SK-N-SH treated with all-trans-retinoic acid at 6 μM for 48 hours (cell line): Measurements from ENCODE around the gene ARHGEF33.

Experiments used
- ATAC-seq: fragments of 200-7000 bp; cut with Tn5 transposase; 3 replicates; pipeline ENCODE4 v1.9.1; 2020; ENCODE audit warnings: mild to moderate bottlenecking, moderate library complexity
- BACH2 ChIP-seq: fragments of 250-450 bp; sonication (Bioruptor Pico); IDR thresholded peaks from 2 replicates; pipeline ENCODE4 v1.9.0; 2021; ENCODE audit warnings: mild to moderate bottlenecking, borderline replicate concordance
- CREB5 ChIP-seq: fragments of 250-450 bp; sonication (Bioruptor Pico); IDR thresholded peaks from 2 replicates; pipeline ENCODE4 v1.5.1; 2020; ENCODE audit warnings: low read depth, mild to moderate bottlenecking, moderate library complexity
- CSDC2 ChIP-seq: fragments of 250-450 bp; sonication (Bioruptor Pico); IDR thresholded peaks from 2 replicates; pipeline ENCODE4 v1.5.0; 2020; ENCODE audit warnings: mild to moderate bottlenecking, moderate library complexity
- CSRNP3 ChIP-seq: fragments of 250-450 bp; sonication (Bioruptor Pico); IDR thresholded peaks from 2 replicates; pipeline ENCODE4 v1.5.1; 2021; ENCODE audit warnings: mild to moderate bottlenecking, moderate library complexity
- ESRRG ChIP-seq: fragments of 250-450 bp; sonication (Bioruptor Pico); IDR thresholded peaks from 2 replicates; pipeline ENCODE4 v1.6.1; 2021; ENCODE audit warnings: mild to moderate bottlenecking
- ISL1 ChIP-seq: fragments of 250-450 bp; sonication (Bioruptor Pico); IDR thresholded peaks from 2 replicates; pipeline ENCODE4 v2.1.2; 2022; ENCODE audit warnings: mild to moderate bottlenecking, moderate library complexity
- OSR1 ChIP-seq: fragments of 250-450 bp; sonication (Bioruptor Pico); IDR thresholded peaks from 2 replicates; pipeline ENCODE4 v1.8.0; 2022; ENCODE audit warnings: moderate library complexity, mild to moderate bottlenecking, inconsistent platforms
- PATZ1 ChIP-seq: fragments of 250-450 bp; sonication (Bioruptor Pico); IDR thresholded peaks from 2 replicates; pipeline ENCODE4 v1.8.0; 2020; ENCODE audit warnings: mild to moderate bottlenecking, moderate library complexity, borderline replicate concordance
- POU6F1 ChIP-seq: fragments of 250-450 bp; sonication (Bioruptor Pico); IDR thresholded peaks from 2 replicates; pipeline ENCODE4 v1.8.0; 2021; ENCODE audit warnings: low read depth, mild to moderate bottlenecking, moderate library complexity, borderline replicate concordance
- PPARA ChIP-seq: fragments of 250-450 bp; sonication (Bioruptor Pico); IDR thresholded peaks from 2 replicates; pipeline ENCODE4 v1.5.0; 2020; ENCODE audit warnings: mild to moderate bottlenecking, borderline replicate concordance
- RARB ChIP-seq: fragments of 250-450 bp; sonication (Bioruptor Pico); IDR thresholded peaks from 2 replicates; pipeline ENCODE4 v1.8.0; 2021; ENCODE audit warnings: mild to moderate bottlenecking, moderate library complexity
- TCF4 ChIP-seq: fragments of 250-450 bp; sonication (Bioruptor Pico); IDR thresholded peaks from 2 replicates; pipeline ENCODE4 v1.8.0; 2021; ENCODE audit warnings: mild to moderate bottlenecking, moderate library complexity, borderline replicate concordance
- TOX ChIP-seq: fragments of 250-450 bp; sonication (Bioruptor Pico); IDR thresholded peaks from 2 replicates; pipeline ENCODE4 v1.8.0; 2021; ENCODE audit warnings: mild to moderate bottlenecking, moderate library complexity, borderline replicate concordance
- TSHZ2 ChIP-seq: fragments of 250-450 bp; sonication (Bioruptor Pico); IDR thresholded peaks from 2 replicates; pipeline ENCODE4 v1.5.0; 2020; ENCODE audit warnings: mild to moderate bottlenecking, moderate library complexity
- ZC3H10 ChIP-seq: fragments of 250-450 bp; sonication (Bioruptor Pico); IDR thresholded peaks from 2 replicates; pipeline ENCODE4 v1.5.1; 2021; ENCODE audit warnings: mild to moderate bottlenecking, moderate library complexity
- ZFP3 ChIP-seq: fragments of 250-450 bp; sonication (Bioruptor Pico); IDR thresholded peaks from 2 replicates; pipeline ENCODE4 v1.5.0; 2020; ENCODE audit warnings: mild to moderate bottlenecking, moderate library complexity
- ZNF565 ChIP-seq: fragments of 450-650 bp; formaldehyde crosslinking; conservative IDR thresholded peaks from 2 replicates; pipeline ENCODE4 v1.5.0; 2020; ENCODE audit warnings: low read depth, mild to moderate bottlenecking, moderate library complexity
- ZNF70 ChIP-seq: fragments of 450-650 bp; formaldehyde crosslinking; IDR thresholded peaks from 2 replicates; pipeline ENCODE4 v1.5.0; 2020; ENCODE audit warnings: mild to moderate bottlenecking, moderate library complexity
- ZNF8 ChIP-seq: fragments of 450-650 bp; formaldehyde crosslinking; IDR thresholded peaks from 2 replicates; pipeline ENCODE4 v1.5.0; 2020; ENCODE audit warnings: mild to moderate bottlenecking, moderate library complexity

The ARHGEF33 gene

GRCh38 chr2:38905251-38905650 lies 15.6 kb downstream of the ARHGEF33 start:
- TF ChIP-seq ISL1 (CRISPR knock-in tag) = no peak
- TF ChIP-seq BACH2 = no peak
- TF ChIP-seq ZC3H10 (CRISPR knock-in tag) = no peak
- no peak for TF ChIP-seq PATZ1 (CRISPR knock-in tag)
- TF ChIP-seq RARB (CRISPR knock-in tag) = no peak
- TF ChIP-seq OSR1 (CRISPR knock-in tag) = no peak
- TF ChIP-seq ZFP3 (CRISPR knock-in tag) = no peak
- no peak for TF ChIP-seq CREB5 (CRISPR knock-in tag)
- TF ChIP-seq ESRRG (CRISPR knock-in tag) = no peak
- no peak for TF ChIP-seq TOX
- TF ChIP-seq CSDC2 (CRISPR knock-in tag) = no peak
- no peak for TF ChIP-seq ZNF70 (CRISPR knock-in tag)
- no peak for TF ChIP-seq TCF4 (CRISPR knock-in tag)
- TF ChIP-seq POU6F1 = no peak
- TF ChIP-seq CSRNP3 (CRISPR knock-in tag) = no peak
- TF ChIP-seq PPARA (CRISPR knock-in tag) = no peak
- no peak for TF ChIP-seq ZNF565 (CRISPR knock-in tag)
- ATAC-seq = no peak

- no peak for ATAC-seq
- TF ChIP-seq TSHZ2 (CRISPR knock-in tag) = no peak
- TF ChIP-seq ZNF8 (CRISPR knock-in tag) = no peak
- no peak for TF ChIP-seq CREB5 (CRISPR knock-in tag)
- no peak for TF ChIP-seq ZNF70 (CRISPR knock-in tag)
- TF ChIP-seq ISL1 (CRISPR knock-in tag) = no peak
- TF ChIP-seq TCF4 (CRISPR knock-in tag) = no peak
- TF ChIP-seq RARB (CRISPR knock-in tag) = no peak
- no peak for TF ChIP-seq TOX
- no peak for TF ChIP-seq ZC3H10 (CRISPR knock-in tag)
- TF ChIP-seq OSR1 (CRISPR knock-in tag) = no peak
These were observed 17.6 kb downstream of the ARHGEF33 start for GRCh38 chr2:38907242-38907641.
